Gastroesophageal sphincter (tissue), 3 donors: ENCODE measurements around the gene SPATS2L.

Source experiments
- CTCF ChIP-seq, 4 experiments: fragments of 200-600 bp in 2 of 4; fragments of 450-650 bp in 2 of 4; sonication (generic) in 1 of 4; IDR thresholded peaks; one replicate each; pipeline ENCODE4 v1.5.1; 2017 to 2019; ENCODE audit warnings: antibody characterized with exemption in 4 of 4, mild to moderate bottlenecking in 2 of 4, moderate library complexity in 2 of 4
- POLR2A ChIP-seq, 2 donors: fragments of 450-650 bp; IDR thresholded peaks; one replicate each; pipeline ENCODE4 v1.6.1; 2017; ENCODE audit warnings: antibody characterized with exemption in 2 of 2, mild to moderate bottlenecking in 2 of 2, moderate library complexity in 1 of 2
- POLR2AphosphoS5 ChIP-seq: sonication (generic); formaldehyde crosslinking; IDR thresholded peaks from one replicate; pipeline ENCODE4 v1.6.1; 2017; ENCODE audit warnings: antibody characterized with exemption

- TF ChIP-seq CTCF (IDR thresholded peaks at IDR 0.05) (no peak), POLR2A (IDR thresholded peaks at IDR 0.05) (no peak), POLR2AphosphoS5 (no peak)
These were observed 8.6 kb downstream of the SPATS2L start for GRCh38 chr2:200314976-200315567.
